Astrocyte of the cerebellum (primary cell): ENCODE results near the gene POLR2C.

Experiments used
- DNase-seq: peaks from one replicate; pipeline ENCODE4 v3.0.0-alpha.2; 2011; ENCODE audit warnings: low read depth
- H3K4me3 ChIP-seq: 2 replicates; pipeline ENCODE4 v1.5.1; 2011; ENCODE audit warnings: mild to moderate bottlenecking, low read depth, low read length, moderate library complexity
- CTCF ChIP-seq: IDR thresholded peaks from 2 replicates; pipeline ENCODE4 v1.5.1; 2012; ENCODE audit warnings: low read length, low read depth, moderate library complexity, mild to moderate bottlenecking; ENCODE audit errors: missing control alignments
- in situ Hi-C: cut with HindIII; loops from 2 replicates; pipeline ENCODE4 v1.10.0; 2017; ENCODE audit warnings: low sequenced_read_pairs

The POLR2C gene

GRCh38 chr16:57469917-57470470, 7.5 kb downstream of the POLR2C start:
- TF ChIP-seq CTCF = no peak
- no peak overlapping the region for H3K4me3 ChIP-seq
- DNase-seq = no peak
- in situ Hi-C loops = no loop called here

GRCh38 chr16:57470711-57471110, 8.2 kb downstream of the POLR2C start:
- in situ Hi-C loops = no loop called here
- no peak for DNase-seq
- TF ChIP-seq CTCF = no peak
- H3K4me3 ChIP-seq = no peak overlapping the region

- no peak for DNase-seq
- TF ChIP-seq CTCF = no peak
- no peak overlapping the region for H3K4me3 ChIP-seq
- in situ Hi-C loops = no loop called here
Observed at GRCh38 chr16:57471209-57471608, 8.7 kb downstream of the POLR2C start.

- no peak overlapping the region for H3K4me3 ChIP-seq
- DNase-seq = no peak
- no peak for TF ChIP-seq CTCF
- in situ Hi-C loops = no loop called here
Observed at GRCh38 chr16:57471852-57472664, 9.6 kb downstream of the POLR2C start.

GRCh38 chr16:57472665-57473060, 10.2 kb downstream of the POLR2C start:
- no peak overlapping the region for H3K4me3 ChIP-seq
- in situ Hi-C loops = no loop called here
- DNase-seq = no peak
- no peak for TF ChIP-seq CTCF

- in situ Hi-C loops = no loop called here
- no peak for TF ChIP-seq CTCF
- no peak overlapping the region for H3K4me3 ChIP-seq
- DNase-seq = no peak
Observed at GRCh38 chr16:57473176-57473840, 10.8 kb downstream of the POLR2C start.
